ENCODE results near the gene DISP2. TPM values are rescaled to one million over a fixed set of nuclear protein-coding genes. Genes with fewer than 3 reads are reported as not detected.

DISP2 gene
- total and polyA plus RNA-seq, 2 of the 8 experiments (the other 6 are each of a cell fraction or from before 2014, with no cell fraction given) = 0.45 to 1.2 TPM

DNA sequence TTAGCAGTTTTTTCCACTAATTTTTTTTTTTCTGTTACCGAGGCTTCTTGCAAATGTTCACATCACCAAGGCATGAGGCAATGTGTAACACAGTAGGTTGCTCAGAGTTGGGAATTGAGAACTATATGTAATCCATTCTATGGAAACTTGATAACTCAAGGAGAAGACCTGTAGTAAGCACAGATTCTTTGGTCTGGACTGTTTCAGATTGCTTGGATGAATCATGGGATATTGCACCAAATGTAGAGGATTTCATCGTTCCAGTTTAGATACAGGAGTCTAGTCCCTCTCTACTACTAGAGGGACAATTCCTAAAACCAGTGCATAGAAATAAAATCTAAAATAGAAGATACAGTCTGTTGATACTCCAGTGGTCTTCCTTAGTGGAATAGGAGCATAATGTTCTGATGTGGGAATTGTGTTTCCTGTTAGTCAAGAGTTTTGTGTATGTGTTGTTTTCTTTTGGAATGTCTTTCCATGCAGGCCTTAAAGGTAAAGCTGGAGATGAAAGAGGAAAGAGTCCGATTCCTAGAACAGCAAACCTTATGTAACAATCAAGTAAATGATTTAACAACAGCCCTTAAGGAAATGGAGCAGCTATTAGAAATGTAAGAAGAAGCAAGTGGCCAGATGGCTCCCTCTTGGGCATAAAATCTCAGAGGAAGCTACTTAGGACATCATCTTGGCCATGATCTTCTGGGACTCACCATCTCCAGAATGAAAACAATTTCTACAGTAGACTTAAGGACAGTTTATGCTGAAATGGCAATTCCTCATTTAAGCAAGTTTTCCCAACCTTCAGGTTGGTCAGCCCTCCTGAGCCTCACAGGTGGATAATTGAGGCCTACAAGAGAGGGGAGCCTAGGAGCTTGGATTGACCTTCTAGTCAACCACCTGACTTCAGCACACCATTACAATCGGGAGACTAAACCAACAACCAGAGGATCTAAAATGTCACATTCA is 35.2 kb downstream of the DISP2 start (continued):
- TF ChIP-seq RAD21 (IDR thresholded peaks at IDR 0.05 in 1 of 2, conservative IDR thresholded peaks at IDR 0.05 in 1 of 2; ENCODE audit: low read depth in 2 of 2, low read length in 2 of 2) (no peak), GTF2F1 (IDR thresholded peaks at IDR 0.05; ENCODE audit: borderline replicate concordance, low read depth, low read length) (no peak), TAF1 (IDR thresholded peaks at IDR 0.05; ENCODE audit: low read depth, low read length) (no peak), CBX5 (IDR thresholded peaks at IDR 0.05; ENCODE audit: low read depth, low read length) (no peak), EP300 (IDR thresholded peaks at IDR 0.05; ENCODE audit: borderline replicate concordance in 1 of 2, low read depth in 2 of 2, low read length in 2 of 2) (no peak)
- TF ChIP-seq, protein P1, sequence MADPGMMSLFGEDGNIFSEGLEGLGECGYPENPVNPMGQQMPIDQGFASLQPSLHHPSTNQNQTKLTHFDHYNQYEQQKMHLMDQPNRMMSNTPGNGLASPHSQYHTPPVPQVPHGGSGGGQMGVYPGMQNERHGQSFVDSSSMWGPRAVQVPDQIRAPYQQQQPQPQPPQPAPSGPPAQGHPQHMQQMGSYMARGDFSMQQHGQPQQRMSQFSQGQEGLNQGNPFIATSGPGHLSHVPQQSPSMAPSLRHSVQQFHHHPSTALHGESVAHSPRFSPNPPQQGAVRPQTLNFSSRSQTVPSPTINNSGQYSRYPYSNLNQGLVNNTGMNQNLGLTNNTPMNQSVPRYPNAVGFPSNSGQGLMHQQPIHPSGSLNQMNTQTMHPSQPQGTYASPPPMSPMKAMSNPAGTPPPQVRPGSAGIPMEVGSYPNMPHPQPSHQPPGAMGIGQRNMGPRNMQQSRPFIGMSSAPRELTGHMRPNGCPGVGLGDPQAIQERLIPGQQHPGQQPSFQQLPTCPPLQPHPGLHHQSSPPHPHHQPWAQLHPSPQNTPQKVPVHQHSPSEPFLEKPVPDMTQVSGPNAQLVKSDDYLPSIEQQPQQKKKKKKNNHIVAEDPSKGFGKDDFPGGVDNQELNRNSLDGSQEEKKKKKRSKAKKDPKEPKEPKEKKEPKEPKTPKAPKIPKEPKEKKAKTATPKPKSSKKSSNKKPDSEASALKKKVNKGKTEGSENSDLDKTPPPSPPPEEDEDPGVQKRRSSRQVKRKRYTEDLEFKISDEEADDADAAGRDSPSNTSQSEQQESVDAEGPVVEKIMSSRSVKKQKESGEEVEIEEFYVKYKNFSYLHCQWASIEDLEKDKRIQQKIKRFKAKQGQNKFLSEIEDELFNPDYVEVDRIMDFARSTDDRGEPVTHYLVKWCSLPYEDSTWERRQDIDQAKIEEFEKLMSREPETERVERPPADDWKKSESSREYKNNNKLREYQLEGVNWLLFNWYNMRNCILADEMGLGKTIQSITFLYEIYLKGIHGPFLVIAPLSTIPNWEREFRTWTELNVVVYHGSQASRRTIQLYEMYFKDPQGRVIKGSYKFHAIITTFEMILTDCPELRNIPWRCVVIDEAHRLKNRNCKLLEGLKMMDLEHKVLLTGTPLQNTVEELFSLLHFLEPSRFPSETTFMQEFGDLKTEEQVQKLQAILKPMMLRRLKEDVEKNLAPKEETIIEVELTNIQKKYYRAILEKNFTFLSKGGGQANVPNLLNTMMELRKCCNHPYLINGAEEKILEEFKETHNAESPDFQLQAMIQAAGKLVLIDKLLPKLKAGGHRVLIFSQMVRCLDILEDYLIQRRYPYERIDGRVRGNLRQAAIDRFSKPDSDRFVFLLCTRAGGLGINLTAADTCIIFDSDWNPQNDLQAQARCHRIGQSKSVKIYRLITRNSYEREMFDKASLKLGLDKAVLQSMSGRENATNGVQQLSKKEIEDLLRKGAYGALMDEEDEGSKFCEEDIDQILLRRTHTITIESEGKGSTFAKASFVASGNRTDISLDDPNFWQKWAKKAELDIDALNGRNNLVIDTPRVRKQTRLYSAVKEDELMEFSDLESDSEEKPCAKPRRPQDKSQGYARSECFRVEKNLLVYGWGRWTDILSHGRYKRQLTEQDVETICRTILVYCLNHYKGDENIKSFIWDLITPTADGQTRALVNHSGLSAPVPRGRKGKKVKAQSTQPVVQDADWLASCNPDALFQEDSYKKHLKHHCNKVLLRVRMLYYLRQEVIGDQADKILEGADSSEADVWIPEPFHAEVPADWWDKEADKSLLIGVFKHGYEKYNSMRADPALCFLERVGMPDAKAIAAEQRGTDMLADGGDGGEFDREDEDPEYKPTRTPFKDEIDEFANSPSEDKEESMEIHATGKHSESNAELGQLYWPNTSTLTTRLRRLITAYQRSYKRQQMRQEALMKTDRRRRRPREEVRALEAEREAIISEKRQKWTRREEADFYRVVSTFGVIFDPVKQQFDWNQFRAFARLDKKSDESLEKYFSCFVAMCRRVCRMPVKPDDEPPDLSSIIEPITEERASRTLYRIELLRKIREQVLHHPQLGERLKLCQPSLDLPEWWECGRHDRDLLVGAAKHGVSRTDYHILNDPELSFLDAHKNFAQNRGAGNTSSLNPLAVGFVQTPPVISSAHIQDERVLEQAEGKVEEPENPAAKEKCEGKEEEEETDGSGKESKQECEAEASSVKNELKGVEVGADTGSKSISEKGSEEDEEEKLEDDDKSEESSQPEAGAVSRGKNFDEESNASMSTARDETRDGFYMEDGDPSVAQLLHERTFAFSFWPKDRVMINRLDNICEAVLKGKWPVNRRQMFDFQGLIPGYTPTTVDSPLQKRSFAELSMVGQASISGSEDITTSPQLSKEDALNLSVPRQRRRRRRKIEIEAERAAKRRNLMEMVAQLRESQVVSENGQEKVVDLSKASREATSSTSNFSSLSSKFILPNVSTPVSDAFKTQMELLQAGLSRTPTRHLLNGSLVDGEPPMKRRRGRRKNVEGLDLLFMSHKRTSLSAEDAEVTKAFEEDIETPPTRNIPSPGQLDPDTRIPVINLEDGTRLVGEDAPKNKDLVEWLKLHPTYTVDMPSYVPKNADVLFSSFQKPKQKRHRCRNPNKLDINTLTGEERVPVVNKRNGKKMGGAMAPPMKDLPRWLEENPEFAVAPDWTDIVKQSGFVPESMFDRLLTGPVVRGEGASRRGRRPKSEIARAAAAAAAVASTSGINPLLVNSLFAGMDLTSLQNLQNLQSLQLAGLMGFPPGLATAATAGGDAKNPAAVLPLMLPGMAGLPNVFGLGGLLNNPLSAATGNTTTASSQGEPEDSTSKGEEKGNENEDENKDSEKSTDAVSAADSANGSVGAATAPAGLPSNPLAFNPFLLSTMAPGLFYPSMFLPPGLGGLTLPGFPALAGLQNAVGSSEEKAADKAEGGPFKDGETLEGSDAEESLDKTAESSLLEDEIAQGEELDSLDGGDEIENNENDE (IDR thresholded peaks at IDR 0.05; ENCODE audit: insufficient replicate concordance, low read length) = no peak

Data from H1 (cell line).